HL-60 (cell line): ENCODE data around the gene XKR7.

Experiments
- DNase-seq, 2 experiments: peaks; one replicate each; pipeline ENCODE4 v3.0.0-alpha.2; 2010 to 2020; ENCODE audit warnings: low read depth in 1 of 2, low spot score in 1 of 2
- H3K27ac ChIP-seq: fragments of 250-450 bp; sonication (Bioruptor Pico); replicated peaks from 2 replicates; pipeline ENCODE4 v1.5.1; 2020; ENCODE audit warnings: mild to moderate bottlenecking, moderate library complexity
- H3K27me3 ChIP-seq: fragments of 250-450 bp; sonication (Bioruptor Pico); 2 replicates; pipeline ENCODE4 v1.5.1; 2021; ENCODE audit warnings: mild to moderate bottlenecking, moderate library complexity; ENCODE audit not compliant: insufficient read depth, poor library complexity, severe bottlenecking
- H3K4me3 ChIP-seq: replicated peaks from 2 replicates; pipeline ENCODE4 v1.5.1; 2011; ENCODE audit warnings: mild to moderate bottlenecking, control low read depth, low read length; ENCODE audit not compliant: insufficient read depth
- CTCF ChIP-seq: IDR thresholded peaks from one replicate; pipeline ENCODE4 v1.5.1; 2011; ENCODE audit warnings: low read length, control low read depth, inconsistent platforms; ENCODE audit not compliant: insufficient read depth
- GABPA ChIP-seq: IDR thresholded peaks from 2 replicates; pipeline ENCODE4 v1.6.1; 2012; ENCODE audit warnings: low read depth
- POLR2AphosphoS5 ChIP-seq: IDR thresholded peaks from 2 replicates; pipeline ENCODE4 v1.6.1; 2012; ENCODE audit warnings: low read depth
- SPI1 ChIP-seq: IDR thresholded peaks from 2 replicates; pipeline ENCODE4 v1.6.1; 2012; ENCODE audit warnings: low read depth, mild to moderate bottlenecking, borderline replicate concordance
- TF ChIP-seq, protein P1 (sequence below): IDR thresholded peaks from 2 replicates; pipeline ENCODE4 v1.6.1; 2012; ENCODE audit warnings: low read depth; ENCODE audit not compliant: insufficient replicate concordance

The XKR7 gene

GRCh38 chr20:31987744-31988143 lies 19.8 kb downstream of the XKR7 start:
- peaks cover 6% of the 10 kb centered on the region for H3K27me3 ChIP-seq
- no peak overlapping the region for H3K27ac ChIP-seq
- H3K4me3 ChIP-seq = no peak overlapping the region
- DNase-seq = no peak
- no peak for TF ChIP-seq GABPA
- TF ChIP-seq, protein P1, sequence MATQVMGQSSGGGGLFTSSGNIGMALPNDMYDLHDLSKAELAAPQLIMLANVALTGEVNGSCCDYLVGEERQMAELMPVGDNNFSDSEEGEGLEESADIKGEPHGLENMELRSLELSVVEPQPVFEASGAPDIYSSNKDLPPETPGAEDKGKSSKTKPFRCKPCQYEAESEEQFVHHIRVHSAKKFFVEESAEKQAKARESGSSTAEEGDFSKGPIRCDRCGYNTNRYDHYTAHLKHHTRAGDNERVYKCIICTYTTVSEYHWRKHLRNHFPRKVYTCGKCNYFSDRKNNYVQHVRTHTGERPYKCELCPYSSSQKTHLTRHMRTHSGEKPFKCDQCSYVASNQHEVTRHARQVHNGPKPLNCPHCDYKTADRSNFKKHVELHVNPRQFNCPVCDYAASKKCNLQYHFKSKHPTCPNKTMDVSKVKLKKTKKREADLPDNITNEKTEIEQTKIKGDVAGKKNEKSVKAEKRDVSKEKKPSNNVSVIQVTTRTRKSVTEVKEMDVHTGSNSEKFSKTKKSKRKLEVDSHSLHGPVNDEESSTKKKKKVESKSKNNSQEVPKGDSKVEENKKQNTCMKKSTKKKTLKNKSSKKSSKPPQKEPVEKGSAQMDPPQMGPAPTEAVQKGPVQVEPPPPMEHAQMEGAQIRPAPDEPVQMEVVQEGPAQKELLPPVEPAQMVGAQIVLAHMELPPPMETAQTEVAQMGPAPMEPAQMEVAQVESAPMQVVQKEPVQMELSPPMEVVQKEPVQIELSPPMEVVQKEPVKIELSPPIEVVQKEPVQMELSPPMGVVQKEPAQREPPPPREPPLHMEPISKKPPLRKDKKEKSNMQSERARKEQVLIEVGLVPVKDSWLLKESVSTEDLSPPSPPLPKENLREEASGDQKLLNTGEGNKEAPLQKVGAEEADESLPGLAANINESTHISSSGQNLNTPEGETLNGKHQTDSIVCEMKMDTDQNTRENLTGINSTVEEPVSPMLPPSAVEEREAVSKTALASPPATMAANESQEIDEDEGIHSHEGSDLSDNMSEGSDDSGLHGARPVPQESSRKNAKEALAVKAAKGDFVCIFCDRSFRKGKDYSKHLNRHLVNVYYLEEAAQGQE = no peak

DNA sequence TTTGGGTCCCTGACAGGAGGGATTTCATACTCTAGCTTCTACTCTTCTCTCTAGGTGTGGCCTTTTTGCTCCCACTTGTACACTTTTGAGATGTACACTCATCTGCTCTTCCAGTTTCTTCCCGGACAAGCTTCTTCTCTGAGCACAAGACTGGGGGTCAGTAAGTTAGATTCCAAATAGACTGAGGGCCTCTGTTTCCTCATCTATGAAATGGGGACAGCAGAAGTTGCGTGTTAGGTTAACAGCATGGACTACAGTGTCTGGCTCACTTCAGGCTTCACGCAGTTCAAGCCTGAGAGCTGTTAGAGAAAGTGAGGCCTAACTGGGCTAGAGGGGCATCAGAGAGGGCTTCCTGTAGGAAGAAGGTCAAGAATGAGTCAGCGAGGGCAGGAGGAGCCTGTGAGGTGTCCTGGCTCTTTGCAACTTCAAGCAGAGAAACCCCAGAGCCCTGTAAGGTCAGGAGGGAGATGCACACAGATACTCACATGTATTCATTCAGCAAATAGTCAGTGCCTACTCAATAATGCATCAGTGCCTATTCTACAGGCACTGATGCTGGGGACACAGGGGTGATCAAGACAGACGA lies 20.6 kb downstream of the XKR7 start:
- no peak for DNase-seq
- no peak overlapping the region for H3K27ac ChIP-seq
- H3K4me3 ChIP-seq = no peak overlapping the region
- peaks cover 9% of the 10 kb centered on the region for H3K27me3 ChIP-seq
- TF ChIP-seq, protein P1 = no peak
- TF ChIP-seq GABPA = no peak
- TF ChIP-seq CTCF = no peak
- no peak for TF ChIP-seq SPI1
- TF ChIP-seq POLR2AphosphoS5 = no peak

- TF ChIP-seq, protein P1 = no peak
- TF ChIP-seq SPI1 = no peak
- no peak for TF ChIP-seq POLR2AphosphoS5
- TF ChIP-seq GABPA = no peak
- TF ChIP-seq CTCF = no peak
- H3K4me3 ChIP-seq = no peak overlapping the region
- DNase-seq = no peak
- no peak overlapping the region for H3K27ac ChIP-seq
- H3K27me3 ChIP-seq = peaks cover 15% of the 10 kb centered on the region
Measured at GRCh38 chr20:31989030-31989645, 21.2 kb downstream of the XKR7 start.
